Memory B cell (primary cell): ENCODE measurements around the gene CDON.
"Not testable (repeated sequence)": the region's sequence is repeated elsewhere in the genome, so short reads cannot be mapped to it uniquely, and the experiment has no call there.

Experiments used
- ATAC-seq: fragments of 150-1000 bp; cut with Tn5 transposase; 2 replicates; pipeline ENCODE4 v1.10.0; 2021; ENCODE audit warnings: low read depth, mild to moderate bottlenecking, moderate library complexity
- DNase-seq, 2 donors: peaks; one replicate each; pipeline ENCODE4 v3.0.0; 2022; ENCODE audit warnings: low spot score in 2 of 2
- H3K27ac Mint-ChIP-seq: one replicate; pipeline ENCODE4 v1.8.0; 2022; ENCODE audit warnings: mild to moderate bottlenecking, moderate library complexity, mixed read lengths
- H3K27me3 Mint-ChIP-seq: one replicate; pipeline ENCODE4 v1.8.0; 2022; ENCODE audit warnings: mixed read lengths
- H3K36me3 Mint-ChIP-seq: one replicate; pipeline ENCODE4 v1.8.0; 2022; ENCODE audit warnings: mild to moderate bottlenecking, mixed read lengths
- H3K4me1 Mint-ChIP-seq: one replicate; pipeline ENCODE4 v1.8.0; 2022; ENCODE audit warnings: mixed read lengths
- H3K4me3 Mint-ChIP-seq: one replicate; pipeline ENCODE4 v1.8.0; 2022; ENCODE audit warnings: mild to moderate bottlenecking, moderate library complexity, mixed read lengths
- H3K9me3 Mint-ChIP-seq: one replicate; pipeline ENCODE4 v1.8.0; 2022; ENCODE audit warnings: mixed read lengths

Gene CDON

DNA sequence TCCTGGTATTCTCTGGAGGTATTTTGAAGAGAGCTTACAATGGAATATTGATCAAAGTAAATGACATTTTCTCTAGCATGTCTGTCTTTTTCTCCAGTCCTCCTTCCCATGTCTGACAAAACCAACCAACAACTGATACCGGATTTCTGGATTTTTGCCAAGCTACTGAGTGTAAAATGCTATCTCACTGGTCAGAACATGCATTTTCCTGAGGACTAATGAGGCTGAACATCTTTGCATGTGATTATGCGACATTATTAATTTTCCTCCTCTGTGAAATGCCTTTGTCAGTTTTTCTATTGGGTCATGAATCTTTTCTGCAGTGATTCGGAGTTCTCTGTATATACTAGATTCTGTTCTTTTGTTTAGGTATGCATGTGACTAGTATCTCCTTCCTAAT, 51.4 kb downstream of the CDON start:
- Mint-ChIP-seq H3K36me3 (no peaks in the 10 kb centered on the region), H3K4me1 (peaks cover 2% of the 10 kb centered on the region), H3K27me3 (no peaks in the 10 kb centered on the region), H3K4me3 (no peak overlapping the region), H3K9me3 (no peaks in the 10 kb centered on the region), H3K27ac (no peak overlapping the region)
- ATAC-seq (no peak), DNase-seq (no peak)

DNA sequence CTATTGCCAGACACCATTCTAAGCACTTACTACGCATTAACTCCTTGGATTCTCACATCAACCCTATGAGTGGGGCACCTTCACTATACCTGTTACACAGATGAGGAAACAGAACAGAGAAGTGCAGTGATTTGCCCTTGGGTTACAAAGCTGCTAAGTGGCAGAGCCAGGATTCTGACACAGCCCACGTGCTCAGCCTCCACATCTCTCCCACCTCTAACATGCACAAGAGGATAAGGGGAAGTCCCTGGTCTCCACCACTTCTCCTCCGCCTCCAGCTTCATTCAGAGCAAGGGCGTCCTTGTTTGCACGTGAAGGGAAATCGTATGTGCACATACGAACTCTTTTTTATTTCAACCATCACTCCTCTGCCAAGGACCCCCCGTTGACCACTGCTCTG, 53.7 kb downstream of the CDON start:
- H3K4me1 Mint-ChIP-seq: peaks cover 2% of the 10 kb centered on the region
- peaks cover under 1% of the 10 kb centered on the region for H3K27me3 Mint-ChIP-seq
- no peak overlapping the region for H3K27ac Mint-ChIP-seq
- no peaks in the 10 kb centered on the region for H3K9me3 Mint-ChIP-seq
- ATAC-seq (no peak), DNase-seq (no peak)
- no peak overlapping the region for H3K4me3 Mint-ChIP-seq
- H3K36me3 Mint-ChIP-seq: no peaks in the 10 kb centered on the region

DNA sequence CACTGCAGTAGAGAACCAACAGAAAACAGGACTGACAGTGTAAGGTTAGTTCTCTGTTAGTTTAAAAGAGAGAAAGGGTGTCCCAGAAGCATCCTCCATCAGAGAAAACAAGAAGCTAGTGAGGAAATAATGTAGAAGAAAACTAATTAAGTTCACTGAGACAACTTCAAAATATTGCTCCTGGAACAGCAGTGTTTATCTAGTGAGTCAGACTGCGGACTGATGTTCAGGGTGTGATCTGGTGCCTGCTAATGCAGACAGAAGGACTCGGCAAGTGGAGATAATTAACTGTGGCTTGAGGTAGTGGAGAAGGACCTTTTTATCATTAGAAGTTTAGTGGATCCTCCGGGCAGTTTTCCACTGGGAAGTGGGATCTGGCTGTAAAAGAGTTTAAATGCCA, 55.4 kb downstream of the CDON start:
- Mint-ChIP-seq H3K27me3 (peaks cover 10% of the 10 kb centered on the region), H3K4me1 (peaks cover 2% of the 10 kb centered on the region), H3K9me3 (no peaks in the 10 kb centered on the region), H3K36me3 (no peaks in the 10 kb centered on the region), H3K4me3 (no peak overlapping the region), H3K27ac (no peak overlapping the region)
- DNase-seq (no peak), ATAC-seq (no peak)

DNA sequence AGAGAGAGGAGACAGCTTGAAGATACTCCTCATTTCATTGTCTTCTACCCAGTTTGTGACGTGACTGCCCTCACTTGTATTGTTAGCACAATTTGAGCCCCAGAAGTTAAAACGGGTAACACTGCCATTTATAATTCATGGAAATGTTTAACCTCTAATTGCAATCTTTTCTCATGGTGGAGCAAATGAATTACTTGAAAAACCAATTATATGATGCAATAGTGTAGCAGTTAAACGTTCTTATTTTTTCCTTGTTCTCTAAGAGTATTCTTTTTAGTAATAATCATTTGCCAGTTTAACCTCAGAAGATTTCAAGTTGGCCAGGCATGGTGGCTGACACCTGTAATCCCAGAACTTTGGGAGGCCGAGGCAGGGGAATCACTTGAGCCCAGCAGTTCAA, 56.6 kb downstream of the CDON start:
- no peak for ATAC-seq
- Mint-ChIP-seq H3K27me3 (peaks cover 10% of the 10 kb centered on the region), H3K27ac (no peak overlapping the region)

DNA sequence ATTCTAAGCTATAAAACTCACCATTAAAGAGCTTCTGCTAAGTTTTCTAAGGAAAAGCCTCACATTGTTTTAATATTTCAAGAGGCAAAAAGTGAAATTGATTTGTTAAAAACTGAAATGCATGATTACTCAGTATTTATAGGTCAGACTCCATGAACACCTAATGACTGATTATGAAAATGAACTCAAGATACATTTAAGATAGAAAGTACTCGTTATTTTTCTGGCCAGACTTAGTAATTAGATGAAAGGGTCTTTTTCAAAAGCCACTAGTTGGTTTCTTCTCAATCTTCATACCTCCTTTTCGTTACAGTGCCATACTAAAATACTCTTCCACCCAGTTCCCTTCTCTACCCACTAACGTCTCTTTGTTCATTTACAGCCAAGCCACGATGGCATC, 60.5 kb downstream of the CDON start:
- Mint-ChIP-seq H3K9me3 (no peaks in the 10 kb centered on the region), H3K4me1 (no peaks in the 10 kb centered on the region), H3K36me3 (no peaks in the 10 kb centered on the region), H3K4me3 (no peak overlapping the region), H3K27me3 (peaks cover 13% of the 10 kb centered on the region), H3K27ac (no peak overlapping the region)
- DNase-seq (no peak), ATAC-seq (no peak)

More for the DNA sequence above, 56.6 kb downstream of the CDON start:
- H3K36me3 Mint-ChIP-seq: no peaks in the 10 kb centered on the region
- no peaks in the 10 kb centered on the region for H3K9me3 Mint-ChIP-seq
- DNase-seq: no peak
- peaks cover 2% of the 10 kb centered on the region for H3K4me1 Mint-ChIP-seq
- no peak overlapping the region for H3K4me3 Mint-ChIP-seq

DNA sequence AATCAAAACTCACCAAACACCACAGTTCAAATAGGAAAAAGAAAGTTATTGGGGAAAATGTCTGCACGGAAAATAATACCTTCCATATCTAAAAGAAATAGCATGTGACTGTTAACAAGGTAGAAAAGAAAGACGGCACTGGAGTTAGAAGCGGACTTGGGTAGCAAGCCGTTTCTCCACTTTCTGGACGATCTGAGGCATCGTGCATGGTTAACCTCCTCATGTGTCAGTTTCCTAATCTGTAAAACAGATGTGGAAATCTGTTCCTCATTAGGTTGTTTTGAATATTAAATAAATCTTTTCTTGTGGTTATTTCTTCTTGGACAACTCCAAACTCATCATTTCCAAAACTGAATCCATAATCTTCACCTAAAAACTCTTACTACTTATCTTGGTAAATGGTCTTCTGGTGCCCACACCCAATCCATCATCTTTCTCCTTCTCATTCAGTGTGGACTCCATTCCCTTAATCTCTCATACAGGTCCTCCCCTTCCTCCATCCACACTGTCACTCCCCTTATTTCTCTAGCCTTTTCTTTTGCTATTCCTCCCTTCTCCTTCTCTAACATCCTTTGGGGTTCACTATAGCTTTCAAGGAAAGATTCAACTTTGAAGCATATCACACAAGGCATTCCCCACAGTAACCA, 63.3 kb downstream of the CDON start:
- no peaks in the 10 kb centered on the region for H3K9me3 Mint-ChIP-seq
- H3K27ac Mint-ChIP-seq: no peak overlapping the region
- peaks cover 13% of the 10 kb centered on the region for H3K27me3 Mint-ChIP-seq
- H3K4me1 Mint-ChIP-seq: no peaks in the 10 kb centered on the region
- DNase-seq (no peak), ATAC-seq (no peak)
- no peaks in the 10 kb centered on the region for H3K36me3 Mint-ChIP-seq
- H3K4me3 Mint-ChIP-seq: no peak overlapping the region

DNA sequence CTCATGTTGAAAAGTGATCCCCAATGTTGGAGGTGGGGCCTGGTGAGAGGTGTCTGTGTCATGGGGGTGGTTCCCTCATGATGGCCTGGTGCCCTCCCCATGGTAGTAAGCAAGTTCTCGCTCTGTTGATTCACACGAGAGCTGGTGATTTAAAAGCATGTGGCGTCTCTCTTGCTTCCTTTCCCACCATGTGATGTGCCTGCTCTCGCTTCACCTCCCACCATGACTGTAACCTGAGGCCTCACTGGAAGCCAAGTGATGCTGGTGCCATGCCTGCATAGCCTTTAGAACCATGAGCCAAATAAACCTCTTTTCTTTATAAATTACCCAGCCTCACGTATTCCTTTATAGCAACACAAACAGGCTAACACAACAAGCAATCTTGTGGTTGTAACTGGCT, 64.4 kb downstream of the CDON start:
- no peak for ATAC-seq
- Mint-ChIP-seq H3K9me3 (no peaks in the 10 kb centered on the region), H3K36me3 (no peaks in the 10 kb centered on the region), H3K27me3 (peaks cover 10% of the 10 kb centered on the region), H3K4me3 (no peak overlapping the region), H3K27ac (no peak overlapping the region), H3K4me1 (peaks cover 2% of the 10 kb centered on the region)
- no peak for DNase-seq

DNA sequence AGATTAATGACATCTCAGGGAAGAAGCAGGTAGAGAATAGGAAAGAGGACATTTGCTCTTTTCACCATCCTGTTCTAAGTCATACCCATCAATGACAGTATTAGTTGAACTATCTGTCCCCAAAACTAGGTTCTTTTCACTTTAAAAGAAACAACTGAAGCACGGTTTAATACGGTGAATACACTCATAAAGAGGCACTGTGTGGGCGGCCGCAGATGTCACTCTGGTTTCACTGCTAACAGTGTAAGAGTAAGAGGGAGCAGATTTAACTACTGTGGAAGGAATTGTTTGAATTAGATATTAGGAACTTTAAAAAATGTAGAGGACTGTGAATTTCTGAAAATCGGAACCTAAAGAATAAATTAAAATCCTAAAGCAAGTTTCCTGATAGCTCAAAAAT, 67.4 kb downstream of the CDON start:
- Mint-ChIP-seq H3K4me3 (no peak overlapping the region), H3K36me3 (no peaks in the 10 kb centered on the region), H3K9me3 (no peaks in the 10 kb centered on the region), H3K27ac (no peak overlapping the region), H3K4me1 (peaks cover 5% of the 10 kb centered on the region), H3K27me3 (peaks cover 5% of the 10 kb centered on the region)
- ATAC-seq (no peak), DNase-seq (no peak)

DNA sequence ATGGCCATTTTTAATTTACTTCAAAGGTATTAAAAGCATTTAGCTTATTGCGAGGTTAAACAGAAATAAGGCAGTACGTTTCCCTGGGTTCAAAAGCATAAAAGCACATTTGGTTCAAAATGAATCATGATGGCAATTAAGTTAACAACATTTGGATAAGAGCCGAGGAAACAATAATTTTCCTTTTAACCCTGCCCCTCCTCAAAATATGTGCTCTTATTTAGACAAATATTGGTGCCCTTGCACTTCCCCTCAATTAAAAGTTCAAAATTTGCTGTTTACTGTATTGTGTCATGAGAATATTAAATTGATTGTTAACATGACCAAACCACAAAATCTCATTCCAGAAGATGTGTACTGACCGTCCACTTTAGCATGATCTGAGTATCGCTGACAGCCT, 68.2 kb downstream of the CDON start:
- no peaks in the 10 kb centered on the region for H3K36me3 Mint-ChIP-seq
- no peaks in the 10 kb centered on the region for H3K9me3 Mint-ChIP-seq
- no peak for ATAC-seq
- DNase-seq: no peak
- no peak overlapping the region for H3K27ac Mint-ChIP-seq
- H3K27me3 Mint-ChIP-seq: peaks cover 6% of the 10 kb centered on the region
- H3K4me3 Mint-ChIP-seq: no peak overlapping the region
- H3K4me1 Mint-ChIP-seq: peaks cover 5% of the 10 kb centered on the region

DNA sequence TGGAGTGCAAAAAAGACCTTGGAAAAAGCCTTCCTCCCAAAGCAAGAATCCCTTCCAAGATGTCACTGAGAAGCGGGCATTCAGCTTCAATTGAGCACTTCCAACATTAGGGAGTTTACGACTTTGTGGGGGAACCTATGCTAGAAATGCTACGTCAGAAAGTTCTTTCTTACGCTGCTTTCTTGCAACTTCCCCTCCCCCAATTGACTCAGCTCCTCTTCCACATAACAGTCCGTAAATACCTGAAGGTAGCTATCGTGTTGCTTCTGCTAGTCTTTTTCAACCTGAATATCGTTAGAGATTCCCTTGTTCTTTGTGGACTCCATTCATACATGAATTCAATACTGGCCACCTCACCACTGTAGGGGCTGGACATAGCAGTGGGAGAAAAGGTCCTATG, 69.8 kb downstream of the CDON start:
- no peak overlapping the region for H3K27ac Mint-ChIP-seq
- no peaks in the 10 kb centered on the region for H3K9me3 Mint-ChIP-seq
- H3K27me3 Mint-ChIP-seq: peaks cover 4% of the 10 kb centered on the region
- DNase-seq: no peak
- no peaks in the 10 kb centered on the region for H3K36me3 Mint-ChIP-seq
- no peak for ATAC-seq
- peaks cover 5% of the 10 kb centered on the region for H3K4me1 Mint-ChIP-seq
- no peak overlapping the region for H3K4me3 Mint-ChIP-seq

DNA sequence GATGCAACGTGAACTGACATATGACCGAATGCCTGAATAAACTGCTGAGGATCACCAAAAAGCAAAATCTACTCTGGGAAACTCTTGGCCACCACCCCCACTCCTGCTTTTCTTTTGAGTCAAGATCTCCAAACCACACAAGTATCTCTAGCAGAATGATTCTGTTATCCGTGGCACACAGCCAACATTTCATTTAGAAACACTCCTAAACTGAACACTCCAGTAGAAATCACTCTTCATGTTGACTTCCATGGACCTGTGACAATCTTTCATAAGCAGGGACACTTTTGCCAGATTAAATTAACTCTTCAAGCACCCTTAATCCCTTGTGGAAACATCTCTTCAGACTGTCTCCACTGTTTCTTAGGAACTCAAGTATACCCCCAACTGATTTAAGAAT, 72.4 kb downstream of the CDON start:
- ATAC-seq: no peak
- Mint-ChIP-seq H3K27ac (no peak overlapping the region), H3K4me1 (peaks cover 5% of the 10 kb centered on the region), H3K4me3 (no peak overlapping the region), H3K36me3 (no peaks in the 10 kb centered on the region), H3K9me3 (no peaks in the 10 kb centered on the region), H3K27me3 (peaks cover 4% of the 10 kb centered on the region)
- no peak for DNase-seq

DNA sequence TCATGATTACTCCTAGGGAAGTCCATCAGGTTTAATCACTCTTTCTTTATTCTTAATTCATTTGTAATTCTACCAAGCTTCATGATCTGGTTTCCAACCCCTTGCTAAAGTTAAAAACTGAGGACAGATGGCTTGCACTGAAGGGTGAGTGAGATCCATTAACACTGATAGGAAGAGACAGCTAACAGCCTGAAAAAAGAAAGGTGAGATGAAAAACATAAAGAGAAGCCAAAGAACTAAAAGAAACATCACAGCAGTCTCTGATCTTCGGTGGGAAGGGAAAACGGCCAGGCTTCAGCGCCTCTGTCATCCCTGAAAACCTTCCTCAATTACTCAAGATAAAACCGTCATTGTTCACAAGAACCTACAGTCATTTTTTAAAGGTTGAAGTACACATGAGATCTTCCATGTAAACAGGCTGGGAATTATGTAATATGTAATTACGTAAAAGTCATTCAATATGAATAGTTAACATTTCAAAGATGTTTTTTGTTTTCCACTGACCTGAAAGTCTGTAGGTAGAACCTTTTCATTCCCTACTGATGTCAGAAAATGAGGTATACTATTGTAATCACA, 75.5 kb downstream of the CDON start:
- ATAC-seq (no peak), DNase-seq (no peak)
- peaks cover 5% of the 10 kb centered on the region for H3K4me1 Mint-ChIP-seq
- no peak overlapping the region for H3K4me3 Mint-ChIP-seq
- peaks cover 3% of the 10 kb centered on the region for H3K27me3 Mint-ChIP-seq
- no peaks in the 10 kb centered on the region for H3K9me3 Mint-ChIP-seq
- H3K36me3 Mint-ChIP-seq: no peaks in the 10 kb centered on the region
- no peak overlapping the region for H3K27ac Mint-ChIP-seq

DNA sequence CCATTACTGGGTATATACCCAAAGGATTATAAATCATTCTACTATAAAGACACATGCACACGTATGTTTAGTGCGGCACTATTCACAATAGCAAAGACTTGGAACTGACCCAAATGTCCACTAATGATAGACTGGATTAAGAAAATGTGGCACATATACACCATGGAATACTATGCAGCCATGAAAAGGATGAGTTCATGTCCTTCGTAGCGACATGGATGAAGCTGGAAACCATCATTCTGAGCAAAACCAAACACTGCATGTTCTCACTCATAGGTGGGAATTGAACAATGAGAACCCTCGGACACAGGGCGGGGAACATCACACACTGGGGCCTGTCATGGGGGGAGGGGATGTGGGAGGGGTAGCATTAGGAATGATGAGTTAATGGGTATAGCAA, 76.7 kb downstream of the CDON start:
- H3K9me3 Mint-ChIP-seq, H3K36me3 Mint-ChIP-seq, H3K27me3 Mint-ChIP-seq, H3K4me1 Mint-ChIP-seq, DNase-seq, H3K27ac Mint-ChIP-seq, ATAC-seq, H3K4me3 Mint-ChIP-seq: not testable (repeated sequence)

DNA sequence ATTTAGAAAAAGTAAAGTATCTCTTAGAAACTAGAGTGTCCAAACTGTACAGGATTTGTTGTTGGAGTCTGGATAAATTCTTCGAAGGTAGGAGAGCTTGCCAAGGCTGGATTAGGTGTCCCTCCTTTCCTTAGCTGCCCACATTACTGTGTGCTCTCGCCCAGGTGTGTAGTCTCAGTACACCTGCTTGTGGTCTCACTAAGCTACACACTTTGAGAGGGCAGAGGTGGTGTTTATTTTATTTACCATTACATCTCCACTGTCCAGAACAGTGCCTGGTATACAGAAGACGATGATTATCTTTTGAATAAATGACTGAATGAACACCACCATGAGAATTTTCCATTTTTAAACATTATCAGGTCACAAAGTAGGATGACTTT, 80.3 kb downstream of the CDON start:
- Mint-ChIP-seq H3K4me1 (peaks cover 5% of the 10 kb centered on the region), H3K9me3 (no peaks in the 10 kb centered on the region), H3K27me3 (peaks cover 3% of the 10 kb centered on the region), H3K36me3 (no peaks in the 10 kb centered on the region), H3K4me3 (no peak overlapping the region), H3K27ac (no peak overlapping the region)
- DNase-seq (no peak), ATAC-seq (no peak)

DNA sequence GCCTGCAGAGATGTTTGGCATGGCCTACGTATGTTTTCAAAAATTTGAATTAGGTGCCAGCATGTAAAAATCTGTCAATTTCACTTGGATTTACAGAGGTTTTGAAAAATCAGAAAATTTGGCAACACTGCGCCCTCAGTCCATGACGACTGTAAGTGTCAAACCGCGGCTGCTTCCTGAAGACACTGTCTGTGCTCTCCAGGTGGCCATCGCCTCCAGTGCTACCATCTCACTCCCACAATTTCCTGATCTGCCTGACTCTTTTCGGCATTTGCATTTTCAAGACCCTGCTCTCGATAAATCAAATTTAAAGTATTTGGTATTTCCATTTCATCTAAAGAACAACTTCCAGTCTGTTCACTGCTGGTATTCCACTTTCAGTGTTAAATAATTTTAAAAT, 82.2 kb downstream of the CDON start:
- Mint-ChIP-seq H3K36me3 (no peaks in the 10 kb centered on the region), H3K27me3 (peaks cover 4% of the 10 kb centered on the region), H3K4me1 (peaks cover 5% of the 10 kb centered on the region), H3K4me3 (no peak overlapping the region), H3K9me3 (no peaks in the 10 kb centered on the region), H3K27ac (no peak overlapping the region)
- ATAC-seq: no peak
- no peak for DNase-seq
